ENCODE results near the gene BET1L. TPM values are rescaled to one million over a fixed set of nuclear protein-coding genes. Genes with fewer than 3 reads are reported as not detected.

BET1L gene
- total and polyA plus RNA-seq, 10 of the 15 experiments (the other 5 are each of a cell fraction or from before 2014, with no cell fraction given): 6.7 to 55.4 (median 39.7) TPM

DNA sequence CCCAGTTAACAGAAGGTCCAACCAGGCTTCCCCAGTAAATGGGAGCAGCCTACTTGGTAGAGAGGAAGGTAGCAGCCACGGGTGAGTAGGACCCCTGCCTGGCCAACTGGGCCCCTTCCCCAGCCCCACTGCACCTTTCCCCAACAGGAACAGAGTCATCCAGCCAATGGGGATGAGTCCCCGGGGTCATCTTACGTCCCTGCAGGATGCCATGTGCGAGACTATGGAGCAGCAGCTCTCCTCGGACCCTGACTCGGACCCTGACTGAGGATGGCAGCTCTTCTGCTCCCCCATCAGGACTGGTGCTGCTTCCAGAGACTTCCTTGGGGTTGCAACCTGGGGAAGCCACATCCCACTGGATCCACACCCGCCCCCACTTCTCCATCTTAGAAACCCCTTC lies 6.9 kb upstream of the BET1L start:
- no peaks in the 10 kb centered on the region for H4K20me1 ChIP-seq (ENCODE audit: control insufficient read depth, insufficient read depth)
- H3K4me2 ChIP-seq (ENCODE audit: control insufficient read depth, insufficient read depth): no peak overlapping the region
- TF ChIP-seq CREM (IDR thresholded peaks at IDR 0.05; ENCODE audit: low read depth) (no peak), ZNF384 (IDR thresholded peaks at IDR 0.05; ENCODE audit: borderline replicate concordance, low read depth, low read length) (no peak), CHD4 (IDR thresholded peaks at IDR 0.05) (no peak), EZH2 (IDR thresholded peaks at IDR 0.05; ENCODE audit: borderline replicate concordance, control insufficient read depth, low read depth, low read length) (no peak), CREB1 (IDR thresholded peaks at IDR 0.05; ENCODE audit: low read depth) (no peak), RAD21 (IDR thresholded peaks at IDR 0.05; ENCODE audit: insufficient read depth, low read depth, low read length) (no peak), HCFC1 (IDR thresholded peaks at IDR 0.05; ENCODE audit: low read length) (no peak), LARP7 (IDR thresholded peaks at IDR 0.05) (no peak), ZNF622 (IDR thresholded peaks at IDR 0.05) (no peak), NR2F1 (conservative IDR thresholded peaks at IDR 0.05) (no peak)
- TF ChIP-seq, protein P1, sequence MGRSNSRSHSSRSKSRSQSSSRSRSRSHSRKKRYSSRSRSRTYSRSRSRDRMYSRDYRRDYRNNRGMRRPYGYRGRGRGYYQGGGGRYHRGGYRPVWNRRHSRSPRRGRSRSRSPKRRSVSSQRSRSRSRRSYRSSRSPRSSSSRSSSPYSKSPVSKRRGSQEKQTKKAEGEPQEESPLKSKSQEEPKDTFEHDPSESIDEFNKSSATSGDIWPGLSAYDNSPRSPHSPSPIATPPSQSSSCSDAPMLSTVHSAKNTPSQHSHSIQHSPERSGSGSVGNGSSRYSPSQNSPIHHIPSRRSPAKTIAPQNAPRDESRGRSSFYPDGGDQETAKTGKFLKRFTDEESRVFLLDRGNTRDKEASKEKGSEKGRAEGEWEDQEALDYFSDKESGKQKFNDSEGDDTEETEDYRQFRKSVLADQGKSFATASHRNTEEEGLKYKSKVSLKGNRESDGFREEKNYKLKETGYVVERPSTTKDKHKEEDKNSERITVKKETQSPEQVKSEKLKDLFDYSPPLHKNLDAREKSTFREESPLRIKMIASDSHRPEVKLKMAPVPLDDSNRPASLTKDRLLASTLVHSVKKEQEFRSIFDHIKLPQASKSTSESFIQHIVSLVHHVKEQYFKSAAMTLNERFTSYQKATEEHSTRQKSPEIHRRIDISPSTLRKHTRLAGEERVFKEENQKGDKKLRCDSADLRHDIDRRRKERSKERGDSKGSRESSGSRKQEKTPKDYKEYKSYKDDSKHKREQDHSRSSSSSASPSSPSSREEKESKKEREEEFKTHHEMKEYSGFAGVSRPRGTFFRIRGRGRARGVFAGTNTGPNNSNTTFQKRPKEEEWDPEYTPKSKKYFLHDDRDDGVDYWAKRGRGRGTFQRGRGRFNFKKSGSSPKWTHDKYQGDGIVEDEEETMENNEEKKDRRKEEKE (IDR thresholded peaks at IDR 0.05): no peak
- TF ChIP-seq, protein P2, sequence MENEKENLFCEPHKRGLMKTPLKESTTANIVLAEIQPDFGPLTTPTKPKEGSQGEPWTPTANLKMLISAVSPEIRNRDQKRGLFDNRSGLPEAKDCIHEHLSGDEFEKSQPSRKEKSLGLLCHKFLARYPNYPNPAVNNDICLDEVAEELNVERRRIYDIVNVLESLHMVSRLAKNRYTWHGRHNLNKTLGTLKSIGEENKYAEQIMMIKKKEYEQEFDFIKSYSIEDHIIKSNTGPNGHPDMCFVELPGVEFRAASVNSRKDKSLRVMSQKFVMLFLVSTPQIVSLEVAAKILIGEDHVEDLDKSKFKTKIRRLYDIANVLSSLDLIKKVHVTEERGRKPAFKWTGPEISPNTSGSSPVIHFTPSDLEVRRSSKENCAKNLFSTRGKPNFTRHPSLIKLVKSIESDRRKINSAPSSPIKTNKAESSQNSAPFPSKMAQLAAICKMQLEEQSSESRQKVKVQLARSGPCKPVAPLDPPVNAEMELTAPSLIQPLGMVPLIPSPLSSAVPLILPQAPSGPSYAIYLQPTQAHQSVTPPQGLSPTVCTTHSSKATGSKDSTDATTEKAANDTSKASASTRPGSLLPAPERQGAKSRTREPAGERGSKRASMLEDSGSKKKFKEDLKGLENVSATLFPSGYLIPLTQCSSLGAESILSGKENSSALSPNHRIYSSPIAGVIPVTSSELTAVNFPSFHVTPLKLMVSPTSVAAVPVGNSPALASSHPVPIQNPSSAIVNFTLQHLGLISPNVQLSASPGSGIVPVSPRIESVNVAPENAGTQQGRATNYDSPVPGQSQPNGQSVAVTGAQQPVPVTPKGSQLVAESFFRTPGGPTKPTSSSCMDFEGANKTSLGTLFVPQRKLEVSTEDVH (IDR thresholded peaks at IDR 0.05; ENCODE audit: low read depth, partially characterized antibody): no peak
- TF ChIP-seq, protein P3, sequence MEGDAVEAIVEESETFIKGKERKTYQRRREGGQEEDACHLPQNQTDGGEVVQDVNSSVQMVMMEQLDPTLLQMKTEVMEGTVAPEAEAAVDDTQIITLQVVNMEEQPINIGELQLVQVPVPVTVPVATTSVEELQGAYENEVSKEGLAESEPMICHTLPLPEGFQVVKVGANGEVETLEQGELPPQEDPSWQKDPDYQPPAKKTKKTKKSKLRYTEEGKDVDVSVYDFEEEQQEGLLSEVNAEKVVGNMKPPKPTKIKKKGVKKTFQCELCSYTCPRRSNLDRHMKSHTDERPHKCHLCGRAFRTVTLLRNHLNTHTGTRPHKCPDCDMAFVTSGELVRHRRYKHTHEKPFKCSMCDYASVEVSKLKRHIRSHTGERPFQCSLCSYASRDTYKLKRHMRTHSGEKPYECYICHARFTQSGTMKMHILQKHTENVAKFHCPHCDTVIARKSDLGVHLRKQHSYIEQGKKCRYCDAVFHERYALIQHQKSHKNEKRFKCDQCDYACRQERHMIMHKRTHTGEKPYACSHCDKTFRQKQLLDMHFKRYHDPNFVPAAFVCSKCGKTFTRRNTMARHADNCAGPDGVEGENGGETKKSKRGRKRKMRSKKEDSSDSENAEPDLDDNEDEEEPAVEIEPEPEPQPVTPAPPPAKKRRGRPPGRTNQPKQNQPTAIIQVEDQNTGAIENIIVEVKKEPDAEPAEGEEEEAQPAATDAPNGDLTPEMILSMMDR (IDR thresholded peaks at IDR 0.05 in 2 of 3, conservative IDR thresholded peaks at IDR 0.05 in 1 of 3; ENCODE audit: control insufficient read depth in 2 of 3, extremely low read depth in 1 of 3, insufficient read depth in 1 of 3, low read depth in 3 of 3, low read length in 3 of 3): no peak
- ChIA-PET POLR2A (no interaction called here), CTCF (no interaction called here), RAD21 (ENCODE audit: unreplicated experiment) (no interaction called here), SMC1A (ENCODE audit: uncharacterized antibody, unreplicated experiment) (no interaction called here)
- H3K9me3 ChIP-seq (replicated peaks; ENCODE audit: control insufficient read depth, insufficient read depth, low read length): no peaks in the 10 kb centered on the region
- peaks cover 24 to 39% of the 10 kb centered on the region in 2 experiments for H3K36me3 ChIP-seq (ENCODE audit: control insufficient read depth in 2 of 2, insufficient read depth in 2 of 2, low read length in 1 of 2)
- peaks cover 19% of the 10 kb centered on the region for H3K79me2 ChIP-seq (ENCODE audit: control insufficient read depth, insufficient read depth, low read length)
- H3K4me3 ChIP-seq: no peak overlapping the region
- no peak overlapping the region for H2AFZ ChIP-seq (ENCODE audit: control insufficient read depth, low read depth, low read length)
- no peak overlapping the region for H3K27ac ChIP-seq (ENCODE audit: control insufficient read depth, insufficient read depth)
- no peak for FAIRE-seq
- peaks cover 15% of the 10 kb centered on the region for H3K4me1 ChIP-seq (ENCODE audit: control insufficient read depth, insufficient read depth, low read length)
- no peak overlapping the region for H3K9ac ChIP-seq (ENCODE audit: control insufficient read depth, insufficient read depth, low read length)
- 82% methylated on average over 7 of the region's 7 CpGs for WGBS (ENCODE audit: insufficient coverage, insufficient replicate concordance, low lambda C conversion rate, missing lambda C conversion rate)
- H3K27me3 ChIP-seq (replicated peaks in 1 of 2; ENCODE audit: control insufficient read depth in 2 of 2, insufficient read depth in 2 of 2, low read length in 1 of 2): no peaks in the 10 kb centered on the region
- intact Hi-C loops (cut with micrococcal nuclease; ENCODE audit: unreplicated experiment): no loop called here
- BruUV-seq (replicated peaks): no TSS peak
- ATAC-seq: no peak
- in situ Hi-C loops (cut with MboI): no loop called here
- no peak for DNase-seq (ENCODE audit: low read depth, low spot score)

Data from GM12878 (cell line).